Measurements from ENCODE around the gene UBE3C.

Gene UBE3C

DNA sequence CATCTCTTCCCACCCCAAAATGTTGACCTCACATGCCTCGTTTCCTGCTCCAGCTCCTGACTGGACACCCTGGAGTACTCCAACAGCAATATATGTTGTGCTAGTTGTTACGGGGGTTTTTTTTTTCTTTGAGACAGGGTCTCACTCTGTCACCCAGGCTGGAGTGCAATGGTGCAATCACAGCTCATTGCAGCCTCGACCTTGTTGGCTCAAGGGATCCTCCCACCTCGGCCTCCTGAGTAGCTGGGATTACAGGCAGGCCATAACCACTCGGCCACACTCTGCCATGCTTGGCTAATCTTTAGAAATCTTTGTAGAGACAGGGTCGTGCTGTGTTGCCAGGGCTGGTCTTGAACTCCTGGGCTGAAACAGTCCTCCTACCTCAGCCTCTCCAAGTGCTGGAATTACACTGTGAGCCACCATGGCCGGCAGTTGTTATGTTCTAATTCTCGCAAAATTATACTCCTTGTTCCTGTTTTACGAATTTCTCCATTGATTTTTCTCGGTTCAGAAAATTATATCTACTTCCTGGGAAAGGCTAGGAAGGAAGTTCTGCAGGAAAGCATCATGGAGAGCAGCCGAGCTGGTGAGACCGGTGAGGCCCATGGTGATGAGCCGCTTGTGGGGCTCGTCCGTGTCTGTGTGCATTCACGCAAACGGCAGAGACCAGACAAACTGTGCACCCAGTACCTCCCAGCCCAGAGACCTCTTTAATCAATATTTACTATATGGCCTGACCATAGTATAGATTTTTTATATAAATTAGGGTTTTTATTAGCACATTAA lies 145.7 kb downstream of the UBE3C start:
- Histone ChIP-seq H4K20me1 (ENCODE audit: insufficient read depth, low read length) (no peaks in the 10 kb centered on the region), H3K4me2 (ENCODE audit: low read length) (no peak overlapping the region), H3K9me2 (ENCODE audit: low read depth, low read length) (no peaks in the 10 kb centered on the region), H3K9ac (ENCODE audit: low read length) (no peak overlapping the region), H3F3A (ENCODE audit: insufficient read depth, low read length) (no peaks in the 10 kb centered on the region), H3K79me2 (ENCODE audit: insufficient read depth, low read length) (no peaks in the 10 kb centered on the region), H3K36me3 (ENCODE audit: insufficient read depth, low read length) (peaks cover 6% of the 10 kb centered on the region; the same call in 1 of the 2 replicates), H3K4me1 (ENCODE audit: insufficient read depth, low read length, severe bottlenecking) (peaks cover under 1% of the 10 kb centered on the region), H3K27ac (ENCODE audit: low read depth, low read length, poor library complexity, severe bottlenecking) (no peak overlapping the region), H3K4me3 (ENCODE audit: low read depth, low read length, poor library complexity, severe bottlenecking) (no peak overlapping the region), H3K9me3 (ENCODE audit: low read length) (peaks cover 13% of the 10 kb centered on the region; the same call in 1 of the 2 replicates), H2AFZ (ENCODE audit: low read length) (no peak overlapping the region), H3K27me3 (ENCODE audit: insufficient read depth, low read length) (peaks cover 32% of the 10 kb centered on the region; the same call in 1 of the 2 replicates)
- TF ChIP-seq EZH2 (IDR thresholded peaks at IDR 0.05; ENCODE audit: borderline replicate concordance, low read length) (no peak), CTCF (IDR thresholded peaks at IDR 0.05; ENCODE audit: low read length) (no peak)

- H3K27me3 ChIP-seq (ENCODE audit: insufficient read depth, low read length) = peaks cover 37% of the 10 kb centered on the region; the same call in 1 of the 2 replicates
- H3K36me3 ChIP-seq (ENCODE audit: insufficient read depth, low read length) = peaks cover 6% of the 10 kb centered on the region; the same call in 1 of the 2 replicates
- H3K9me3 ChIP-seq (ENCODE audit: low read length) = no peaks in the 10 kb centered on the region
- no peaks in the 10 kb centered on the region for H4K20me1 ChIP-seq (ENCODE audit: insufficient read depth, low read length)
- H3K9me2 ChIP-seq (ENCODE audit: low read depth, low read length) = no peaks in the 10 kb centered on the region
- H3K4me2 ChIP-seq (ENCODE audit: low read length) = no peak overlapping the region
- TF ChIP-seq EZH2 (IDR thresholded peaks at IDR 0.05; ENCODE audit: borderline replicate concordance, low read length) = no peak
- no peak for TF ChIP-seq CTCF (IDR thresholded peaks at IDR 0.05; ENCODE audit: low read length)
- no peak overlapping the region for H3K4me3 ChIP-seq (ENCODE audit: low read depth, low read length, poor library complexity, severe bottlenecking)
- no peak overlapping the region for H3K9ac ChIP-seq (ENCODE audit: low read length)
- H3F3A ChIP-seq (ENCODE audit: insufficient read depth, low read length) = no peaks in the 10 kb centered on the region
- H3K4me1 ChIP-seq (ENCODE audit: insufficient read depth, low read length, severe bottlenecking) = peaks cover 9% of the 10 kb centered on the region
- H3K27ac ChIP-seq (ENCODE audit: low read depth, low read length, poor library complexity, severe bottlenecking) = no peak overlapping the region
- no peaks in the 10 kb centered on the region for H3K79me2 ChIP-seq (ENCODE audit: insufficient read depth, low read length)
- H2AFZ ChIP-seq (ENCODE audit: low read length) = no peak overlapping the region
Observed at GRCh38 chr7:157291404-157292080, 152.8 kb downstream of the UBE3C start.

- Histone ChIP-seq H4K20me1 (ENCODE audit: insufficient read depth, low read length) (no peaks in the 10 kb centered on the region), H3F3A (ENCODE audit: insufficient read depth, low read length) (no peaks in the 10 kb centered on the region), H3K9me2 (ENCODE audit: low read depth, low read length) (no peaks in the 10 kb centered on the region), H2AFZ (ENCODE audit: low read length) (no peak overlapping the region), H3K36me3 (ENCODE audit: insufficient read depth, low read length) (peaks cover 6% of the 10 kb centered on the region; the same call in 1 of the 2 replicates), H3K79me2 (ENCODE audit: insufficient read depth, low read length) (no peaks in the 10 kb centered on the region), H3K4me3 (ENCODE audit: low read depth, low read length, poor library complexity, severe bottlenecking) (no peak overlapping the region), H3K9ac (ENCODE audit: low read length) (no peak overlapping the region), H3K27ac (ENCODE audit: low read depth, low read length, poor library complexity, severe bottlenecking) (no peak overlapping the region), H3K27me3 (ENCODE audit: insufficient read depth, low read length) (peaks cover 36% of the 10 kb centered on the region; the same call in 1 of the 2 replicates), H3K9me3 (ENCODE audit: low read length) (no peaks in the 10 kb centered on the region), H3K4me1 (ENCODE audit: insufficient read depth, low read length, severe bottlenecking) (peaks cover 9% of the 10 kb centered on the region), H3K4me2 (ENCODE audit: low read length) (no peak overlapping the region)
- TF ChIP-seq CTCF (IDR thresholded peaks at IDR 0.05; ENCODE audit: low read length) = no peak
Observed at GRCh38 chr7:157292258-157292657, 153.5 kb downstream of the UBE3C start.

Data from OCI-LY1 (cell line).